Bronchial epithelial cell (primary cell): ENCODE results near the gene RBM6. TPM values are rescaled to one million over a fixed set of nuclear protein-coding genes. Genes with fewer than 3 reads are reported as not detected.

Experiments used
- DNase-seq: peaks from one replicate; pipeline ENCODE4 v3.0.0-alpha.2; 2010; ENCODE audit warnings: low read depth
- FAIRE-seq: peaks from 2 replicates; lab custom pipeline; 2011; peaks lifted over from hg19 to GRCh38; lab: Jason Lieb, UNC
- H3K27me3 ChIP-seq: 2 replicates; pipeline ENCODE4 v1.5.1; 2011; ENCODE audit warnings: low read length; ENCODE audit not compliant: control insufficient read depth, insufficient read depth
- H3K36me3 ChIP-seq: 2 replicates; pipeline ENCODE4 v1.5.1; 2011; ENCODE audit warnings: low read length; ENCODE audit not compliant: control insufficient read depth, insufficient read depth
- H3K4me3 ChIP-seq: 2 replicates; pipeline ENCODE4 v1.5.1; 2011; ENCODE audit warnings: mild to moderate bottlenecking, low read depth, low read length, control low read depth
- CTCF ChIP-seq: IDR thresholded peaks from 2 replicates; pipeline ENCODE4 v1.5.1; 2011; ENCODE audit warnings: mild to moderate bottlenecking, moderate library complexity, low read length, control low read depth, inconsistent platforms; ENCODE audit not compliant: insufficient read depth, severe bottlenecking
- total RNA-seq: library from RNA; depleted of rRNA; stranded (reverse); fragments of >200 nt; gene quantifications from 2 replicates; pipeline ENCODE4 v1.2.1, GENCODE V29; 2014

Gene RBM6
- total RNA-seq, 1 donor from 2014 or later: 35.5 TPM

GRCh38 chr3:50111757-50112156 is 171.8 kb downstream of the RBM6 start:
- no peak for FAIRE-seq
- Histone ChIP-seq H3K4me3 (no peak overlapping the region), H3K27me3 (no peaks in the 10 kb centered on the region), H3K36me3 (peaks cover 33% of the 10 kb centered on the region)
- DNase-seq: no peak
- TF ChIP-seq CTCF: no peak

GRCh38 chr3:50112462-50112861 is 172.5 kb downstream of the RBM6 start:
- no peak for TF ChIP-seq CTCF
- FAIRE-seq (no peak), DNase-seq (no peak)
- H3K4me3 ChIP-seq: no peak overlapping the region
- peaks cover 34% of the 10 kb centered on the region for H3K36me3 ChIP-seq
- H3K27me3 ChIP-seq: no peaks in the 10 kb centered on the region

DNA sequence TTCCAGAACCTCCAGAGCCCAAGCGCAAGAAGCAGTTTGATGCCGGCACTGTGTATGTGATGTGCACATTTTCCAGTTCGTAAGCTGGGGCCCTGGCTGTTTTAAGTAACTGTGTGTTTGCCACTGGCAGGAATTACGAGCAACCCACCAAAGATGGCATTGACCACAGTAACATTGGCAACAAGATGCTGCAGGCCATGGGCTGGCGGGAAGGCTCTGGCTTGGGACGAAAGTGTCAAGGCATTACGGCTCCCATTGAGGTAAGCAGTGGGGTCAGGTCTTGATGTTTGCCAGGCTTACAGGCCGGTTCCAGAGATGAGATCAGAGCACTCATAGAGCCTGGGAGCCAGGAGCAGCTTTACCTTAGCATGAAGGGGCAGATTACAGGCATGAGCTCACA is 177.2 kb downstream of the RBM6 start:
- FAIRE-seq: peak; percentile 75
- no peak overlapping the region for H3K4me3 ChIP-seq
- TF ChIP-seq CTCF: no peak
- peaks cover 31% of the 10 kb centered on the region for H3K36me3 ChIP-seq
- DNase-seq: no peak
- no peaks in the 10 kb centered on the region for H3K27me3 ChIP-seq

- Histone ChIP-seq H3K36me3 (peaks cover 29% of the 10 kb centered on the region), H3K27me3 (no peaks in the 10 kb centered on the region), H3K4me3 (no peak overlapping the region)
- FAIRE-seq: no peak
- TF ChIP-seq CTCF: no peak
- no peak for DNase-seq
These were observed 178.3 kb downstream of the RBM6 start for GRCh38 chr3:50118237-50118636.

DNA sequence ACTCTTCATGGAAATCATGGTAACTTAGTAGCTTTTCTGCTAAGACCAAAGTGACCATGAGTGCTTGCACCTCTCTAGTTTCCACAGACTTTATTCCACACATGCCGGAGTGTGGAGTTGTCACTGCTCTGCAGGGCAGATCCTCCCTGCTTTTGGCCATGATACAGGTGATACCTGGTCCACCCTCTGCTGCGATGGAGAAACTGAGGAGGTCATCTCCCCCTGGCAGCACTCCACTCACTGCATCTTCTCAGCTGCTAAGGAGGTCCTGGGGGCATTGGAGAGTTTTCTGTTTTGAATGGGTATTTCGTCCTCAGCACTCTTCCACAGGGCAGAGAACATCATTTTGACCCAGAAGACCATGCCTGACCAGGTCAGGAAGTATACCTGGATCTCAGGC is 179.8 kb downstream of the RBM6 start:
- no peak overlapping the region for H3K4me3 ChIP-seq
- DNase-seq (no peak), FAIRE-seq (no peak)
- no peaks in the 10 kb centered on the region for H3K27me3 ChIP-seq
- TF ChIP-seq CTCF: no peak
- peaks cover 21% of the 10 kb centered on the region for H3K36me3 ChIP-seq

DNA sequence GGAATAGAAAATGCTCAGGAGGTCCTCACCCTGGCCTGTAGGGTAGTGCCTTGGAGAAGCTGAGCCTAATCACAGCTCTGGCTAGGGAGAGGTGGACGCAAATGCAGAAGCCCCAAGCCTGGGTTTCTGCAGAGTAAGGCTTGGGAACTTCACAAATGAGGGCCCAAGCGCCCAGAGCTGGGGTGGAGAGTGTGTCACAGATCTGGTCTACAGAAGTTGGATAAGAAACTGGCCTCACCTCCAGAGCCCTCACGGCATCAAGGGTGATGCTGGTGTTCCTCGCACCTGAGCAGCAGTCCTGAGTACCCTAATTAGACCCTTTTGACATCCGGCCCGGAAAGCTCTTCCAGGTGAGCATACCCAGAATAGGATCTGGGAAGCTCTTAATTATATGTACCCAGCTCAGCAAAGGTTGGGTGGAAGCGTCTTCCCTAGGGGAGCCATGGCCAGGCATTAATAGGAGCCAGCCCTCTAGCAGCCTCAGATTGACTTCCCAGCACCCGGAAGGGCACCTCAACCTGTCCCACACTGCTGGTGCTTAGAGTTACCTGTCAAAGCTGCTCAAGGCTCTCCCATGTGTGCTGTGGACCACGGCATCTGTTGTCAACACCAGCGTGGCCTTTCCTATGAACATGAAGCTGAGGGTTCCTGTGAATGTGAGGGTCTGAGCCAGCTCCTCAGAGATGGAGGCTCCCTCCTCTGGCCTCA is 180.6 kb downstream of the RBM6 start:
- Histone ChIP-seq H3K4me3 (no peak overlapping the region), H3K36me3 (peaks cover 15% of the 10 kb centered on the region), H3K27me3 (no peaks in the 10 kb centered on the region)
- TF ChIP-seq CTCF: no peak
- no peak for FAIRE-seq
- DNase-seq: no peak
